AG09309 (cell line): ENCODE measurements around the gene FOXR1.

Experiments
- DNase-seq: peaks from one replicate; pipeline ENCODE4 v3.0.0-alpha.2; 2010; ENCODE audit warnings: low read depth
- H3K4me3 ChIP-seq: 2 replicates; pipeline ENCODE4 v1.5.1; 2011; ENCODE audit warnings: mild to moderate bottlenecking, low read depth, low read length, moderate library complexity; ENCODE audit not compliant: control insufficient read depth
- CTCF ChIP-seq: IDR thresholded peaks from 2 replicates; pipeline ENCODE4 v1.5.1; 2011; ENCODE audit warnings: mild to moderate bottlenecking, low read depth, low read length, inconsistent platforms; ENCODE audit not compliant: insufficient read depth, control insufficient read depth; ENCODE audit errors: missing control alignments

The FOXR1 gene

GRCh38 chr11:119021631-119022030, 50.1 kb downstream of the FOXR1 start:
- no peak for TF ChIP-seq CTCF
- DNase-seq: no peak
- no peak overlapping the region for H3K4me3 ChIP-seq

GRCh38 chr11:119023741-119024140, 52.2 kb downstream of the FOXR1 start:
- DNase-seq: peak; percentile 11
- TF ChIP-seq CTCF: no peak
- no peak overlapping the region for H3K4me3 ChIP-seq

- TF ChIP-seq CTCF: no peak
- H3K4me3 ChIP-seq: no peak overlapping the region
- DNase-seq: no peak
Observed at GRCh38 chr11:119024430-119025098, 53.0 kb downstream of the FOXR1 start.

- no peak for DNase-seq
- TF ChIP-seq CTCF: no peak
Observed at GRCh38 chr11:119025099-119025473, 53.5 kb downstream of the FOXR1 start.

DNA sequence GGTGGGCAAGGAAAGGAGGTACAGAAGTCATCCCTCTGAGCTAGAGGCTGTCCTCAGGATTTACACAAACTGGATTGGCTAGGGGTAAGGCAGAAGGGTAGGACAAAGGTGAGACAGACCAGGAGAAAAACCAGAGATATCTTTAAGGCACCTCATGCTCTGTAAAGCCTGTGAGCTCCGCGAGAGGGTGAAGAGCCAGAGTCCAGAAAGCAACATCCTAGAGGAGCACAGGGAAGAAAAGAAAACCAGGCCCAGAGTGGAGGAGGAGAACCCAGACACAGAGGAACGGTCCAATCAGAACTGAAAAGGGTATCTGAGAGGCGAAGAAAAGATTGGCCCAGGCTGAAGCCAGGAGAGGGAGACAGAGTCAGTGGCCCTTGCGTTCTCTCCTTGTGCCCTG, 54.0 kb downstream of the FOXR1 start:
- no peak for DNase-seq
- H3K4me3 ChIP-seq: no peak overlapping the region
- no peak for TF ChIP-seq CTCF

More at GRCh38 chr11:119025099-119025473, 53.5 kb downstream of the FOXR1 start:
- H3K4me3 ChIP-seq: no peak overlapping the region

DNA sequence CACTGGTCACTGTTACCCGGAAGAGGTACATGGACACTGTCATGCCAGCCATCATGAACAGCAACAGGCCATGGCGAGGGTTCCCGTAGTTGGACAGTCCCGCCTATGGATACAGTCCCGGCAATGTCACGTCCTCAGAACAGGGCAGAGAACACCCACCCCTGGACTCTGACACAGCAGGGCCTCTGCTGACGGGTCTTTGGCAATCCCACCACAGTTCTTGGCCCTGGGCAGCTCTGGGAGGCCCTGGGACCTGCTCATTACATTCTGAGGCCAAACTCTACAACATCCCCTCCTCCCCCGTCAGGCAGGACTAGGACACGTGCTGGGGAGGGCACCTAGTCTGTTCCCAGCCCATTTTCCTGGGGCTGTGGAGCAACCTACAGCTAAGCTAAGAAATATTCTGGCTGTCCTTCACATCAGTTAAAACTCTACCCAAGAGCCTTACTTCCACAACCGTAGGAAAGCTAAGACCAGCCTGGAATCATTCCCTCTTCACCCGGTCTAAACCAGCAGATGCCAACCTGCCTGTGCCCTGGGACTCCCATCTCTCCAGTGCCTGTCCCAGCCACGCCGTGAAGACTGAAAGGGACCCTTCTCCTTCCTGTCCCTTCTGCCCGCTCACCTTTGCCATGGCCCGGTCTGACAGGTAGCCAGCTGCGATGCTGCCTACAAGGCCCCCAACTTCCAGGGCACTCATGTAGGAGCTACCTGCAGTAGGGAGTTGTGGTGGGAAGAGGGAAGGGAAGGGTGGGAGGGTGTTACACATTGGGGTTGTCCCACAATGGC, 54.6 kb downstream of the FOXR1 start:
- TF ChIP-seq CTCF: no peak

More for the DNA sequence above, 54.6 kb downstream of the FOXR1 start:
- no peak for DNase-seq
- H3K4me3 ChIP-seq: no peak overlapping the region
